T-cell (primary cell): ENCODE measurements around the gene TRAF7. TPM values are rescaled to one million over a fixed set of nuclear protein-coding genes. Genes with fewer than 3 reads are reported as not detected.

Experiments
- ATAC-seq, 4 experiments: fragments of 200-7000 bp in 3 of 4; fragments of 150-1000 bp in 1 of 4; cut with Tn5 transposase; replicated peaks in 1 of 4; 1 replicate in 3 of 4; 2 replicates in 1 of 4; pipeline ENCODE4 v1.10.0; 2021; ENCODE audit warnings: moderate library complexity in 3 of 4, mild to moderate bottlenecking in 2 of 4, moderate number of reproducible peaks in 1 of 4
- CTCF ChIA-PET, 2 donors: fragments of 300-600 bp; sonication (Branson Sonifier 250); formaldehyde crosslinking; loops; one replicate each; lab custom pipeline; 2022; ENCODE audit warnings: antibody characterized with exemption in 2 of 2; lab: Charles Lee
- POLR2A ChIA-PET, 2 donors: fragments of 300-600 bp; sonication (Branson Sonifier 250); formaldehyde crosslinking; loops; one replicate each; lab custom pipeline; 2022; ENCODE audit warnings: antibody characterized with exemption in 2 of 2; lab: Charles Lee
- DNase-seq, 35 experiments: peaks; one replicate each; pipeline versions ENCODE4 v3.0.0 to v3.0.0-alpha.2; 2013 to 2023
- H3K27ac ChIP-seq: one replicate; pipeline ENCODE4 v1.5.1; 2013; ENCODE audit warnings: low read length
- H3K27me3 ChIP-seq, 2 experiments: replicated peaks in 1 of 2; 1 replicate in 1 of 2; 2 replicates in 1 of 2; pipeline versions ENCODE4 v1.6.1 to v1.7.0; 2013; ENCODE audit warnings: low read length in 1 of 2, mixed read lengths in 1 of 2; ENCODE audit not compliant: control insufficient read depth in 2 of 2, insufficient read depth in 2 of 2; ENCODE audit errors: extremely low read depth in 1 of 2
- H3K36me3 ChIP-seq, 2 donors: 1 replicate in 1 of 2; 2 replicates in 1 of 2; pipeline versions ENCODE4 v1.6.1 to v1.7.0; 2013; ENCODE audit warnings: low read length in 1 of 2; ENCODE audit not compliant: control insufficient read depth in 2 of 2, insufficient read depth in 1 of 2; ENCODE audit errors: extremely low read depth in 1 of 2
- H3K4me1 ChIP-seq, 2 experiments: 1 replicate in 1 of 2; 2 replicates in 1 of 2; pipeline versions ENCODE4 v1.6.1 to v1.7.0; 2013; ENCODE audit warnings: low read length in 2 of 2, mixed read lengths in 1 of 2; ENCODE audit not compliant: insufficient read depth in 2 of 2, control insufficient read depth in 1 of 2; ENCODE audit errors: extremely low read depth in 1 of 2
- H3K4me3 ChIP-seq, 2 donors: 1 replicate in 1 of 2; 2 replicates in 1 of 2; pipeline versions ENCODE4 v1.5.1 to v1.7.0; 2013; ENCODE audit warnings: mild to moderate bottlenecking in 2 of 2, low read length in 1 of 2, moderate library complexity in 1 of 2; ENCODE audit not compliant: control insufficient read depth in 1 of 2; ENCODE audit errors: extremely low read depth in 1 of 2
- H3K9me3 ChIP-seq: 2 replicates; pipeline ENCODE4 v1.7.0; 2013
- H3K27ac Mint-ChIP-seq, 2 donors: one replicate each; pipeline ENCODE4 v1.8.0; 2020 to 2021; ENCODE audit warnings: mild to moderate bottlenecking in 2 of 2, mixed read lengths in 2 of 2
- H3K27me3 Mint-ChIP-seq, 2 donors: one replicate each; pipeline ENCODE4 v1.8.0; 2021 to 2022; ENCODE audit warnings: mixed read lengths in 2 of 2
- H3K36me3 Mint-ChIP-seq: one replicate; pipeline ENCODE4 v1.8.0; 2021; ENCODE audit warnings: mixed read lengths
- H3K4me1 Mint-ChIP-seq, 3 donors: one replicate each; pipeline ENCODE4 v1.8.0; 2020 to 2022; ENCODE audit warnings: mixed read lengths in 3 of 3, mild to moderate bottlenecking in 1 of 3
- H3K4me3 Mint-ChIP-seq, 3 donors: one replicate each; pipeline ENCODE4 v1.8.0; 2020 to 2022; ENCODE audit warnings: mild to moderate bottlenecking in 3 of 3, mixed read lengths in 3 of 3, moderate library complexity in 3 of 3
- H3K9me3 Mint-ChIP-seq, 3 donors: one replicate each; pipeline ENCODE4 v1.8.0; 2020 to 2022; ENCODE audit warnings: mixed read lengths in 3 of 3
- WGBS: methylation state at CpG from one replicate; pipeline ENCODE4 v1.1.5; 2013; ENCODE audit warnings: missing lambda C conversion rate; ENCODE audit not compliant: insufficient coverage; 5-methylcytosine and 5-hydroxymethylcytosine counted together
- total RNA-seq, 35 experiments: library from RNA in 6 of 35; stranded (reverse) in 6 of 35; fragments of 120-200 nt in 1 of 35; gene quantifications; one replicate each; pipeline versions ENCODE4 v1.2.1 to v1.2.4 and lab custom pipeline; 2013 to 2026

TRAF7 gene
- total RNA-seq, 5 donors from 2014 or later (not counting 1 experiment from before 2014, with no cell fraction given) = 25.6 to 54.3 (median 43.9) TPM

DNA sequence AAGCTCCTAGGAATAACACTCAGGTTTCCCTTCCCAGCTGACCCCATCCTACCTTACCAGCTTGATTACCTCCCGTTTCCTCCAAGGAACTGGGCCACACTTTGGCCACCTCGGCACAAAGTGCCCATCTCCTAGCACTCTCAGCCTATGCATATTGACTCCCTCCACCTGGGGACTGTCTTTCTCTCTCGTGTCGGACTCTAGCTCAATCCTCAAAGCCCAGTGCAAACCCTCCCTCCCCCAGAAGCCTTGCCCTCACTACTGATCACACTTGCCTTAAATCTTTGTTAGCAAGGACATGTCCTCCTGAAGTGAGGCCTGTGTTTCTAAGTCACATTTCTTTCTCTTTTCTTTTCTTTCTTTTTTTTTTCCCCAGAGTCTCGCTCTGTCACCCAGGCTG lies 9.7 kb upstream of the TRAF7 start:
- Histone ChIP-seq H3K4me1 (peaks cover 2 to 30% of the 10 kb centered on the region in 2 experiments), H3K4me3 (no peak overlapping the region), H3K9me3 (no peaks in the 10 kb centered on the region), H3K27me3 (peaks cover 0 to 27% of the 10 kb centered on the region in 2 experiments), H3K27ac (no peak overlapping the region), H3K36me3 (no peaks in the 10 kb centered on the region)
- no peak for DNase-seq
- no peaks in the 10 kb centered on the region for H3K27me3 Mint-ChIP-seq
- H3K4me1 Mint-ChIP-seq = peaks cover under 1 to 9% (median 7%) of the 10 kb centered on the region in 3 donors
- 93% methylated on average over 5 of the region's 5 CpGs for WGBS
- no peak overlapping the region for H3K27ac Mint-ChIP-seq
- H3K9me3 Mint-ChIP-seq = no peaks in the 10 kb centered on the region
- ChIA-PET CTCF (interaction anchor here (0.7 to 1.8 kb wide), 2 partner anchors 9 to 168 kb away, joined by 4 to 5 read pairs; partner anchors contain the start of gene TRAF7 (in 1 of the 2)), POLR2A (no interaction called here)
- no peaks in the 10 kb centered on the region for H3K36me3 Mint-ChIP-seq
- H3K4me3 Mint-ChIP-seq = no peak overlapping the region
- ATAC-seq = no peak

DNA sequence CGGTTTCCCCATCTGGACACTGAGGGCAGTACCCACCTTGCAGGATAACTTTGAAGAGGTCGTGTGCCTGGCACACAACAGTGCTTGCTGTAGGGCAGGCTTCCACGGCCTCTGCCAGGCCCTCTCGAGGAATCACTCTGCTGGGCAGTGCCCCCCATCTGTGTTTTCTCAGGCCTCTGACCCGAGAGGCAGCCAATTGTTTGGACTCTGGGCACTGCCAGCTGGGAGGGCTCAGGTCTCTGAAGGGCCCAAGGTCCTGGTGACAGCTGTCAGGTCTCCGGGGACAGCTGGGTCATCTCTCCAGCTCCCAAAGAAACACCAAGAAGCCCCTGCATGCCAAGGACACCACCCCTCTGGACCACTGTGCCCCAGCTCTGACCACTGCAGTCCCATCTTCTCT lies 8.2 kb upstream of the TRAF7 start:
- no peak for DNase-seq
- no peaks in the 10 kb centered on the region for H3K9me3 Mint-ChIP-seq
- Histone ChIP-seq H3K36me3 (peaks cover 3 to 10% of the 10 kb centered on the region in 2 donors), H3K4me3 (no peak overlapping the region), H3K27ac (no peak overlapping the region), H3K4me1 (peaks cover 4 to 45% of the 10 kb centered on the region in 2 experiments), H3K9me3 (no peaks in the 10 kb centered on the region), H3K27me3 (peaks cover 0 to 35% of the 10 kb centered on the region in 2 experiments)
- peaks cover 7 to 19% (median 18%) of the 10 kb centered on the region in 3 donors for H3K4me1 Mint-ChIP-seq
- ATAC-seq = no peak
- ChIA-PET CTCF (no interaction called here), POLR2A (no interaction called here)
- H3K27me3 Mint-ChIP-seq = no peaks in the 10 kb centered on the region
- WGBS = 92% methylated on average over 5 of the region's 6 CpGs
- peak overlapping the region in 1 of 3 donors; percentile 55 for H3K4me3 Mint-ChIP-seq
- H3K36me3 Mint-ChIP-seq = peaks cover 4% of the 10 kb centered on the region
- H3K27ac Mint-ChIP-seq = no peak overlapping the region

GRCh38 chr16:2147981-2148671 lies 7.5 kb upstream of the TRAF7 start, which contains the start of gene RAB26:
Gene RAB26 (plus strand): TSS chr16:2148625. CDS start chr16:2148784, 159 bp downstream.
- Mint-ChIP-seq H3K9me3 (no peaks in the 10 kb centered on the region), H3K4me1 (peaks cover 7 to 25% (median 22%) of the 10 kb centered on the region in 3 donors), H3K27ac (no peak within 1 kb of the TSS), H3K4me3 (peak within 1 kb of the TSS; percentile 6 to 67 (median 28)), H3K36me3 (peaks cover 4% of the 10 kb centered on the region), H3K27me3 (no peaks in the 10 kb centered on the region)
- peak in 28 of 35 experiments; percentile 12 to 77 (median 44) for DNase-seq
- H3K36me3 ChIP-seq = peaks cover 3 to 10% of the 10 kb centered on the region in 2 donors
- no peaks in the 10 kb centered on the region for H3K9me3 ChIP-seq
- peak; percentile 82 to 87 (median 84) for ATAC-seq
- CTCF ChIA-PET = no interaction called here
- POLR2A ChIA-PET = no interaction called here
- 11% methylated on average over 38 of the region's 55 CpGs for WGBS
- H3K27ac ChIP-seq = no peak within 1 kb of the TSS
- peaks cover 10 to 53% of the 10 kb centered on the region in 2 experiments for H3K4me1 ChIP-seq
- peaks cover 0 to 39% of the 10 kb centered on the region in 2 experiments for H3K27me3 ChIP-seq
- H3K4me3 ChIP-seq = peak within 1 kb of the TSS; percentile 47 to 62

DNA sequence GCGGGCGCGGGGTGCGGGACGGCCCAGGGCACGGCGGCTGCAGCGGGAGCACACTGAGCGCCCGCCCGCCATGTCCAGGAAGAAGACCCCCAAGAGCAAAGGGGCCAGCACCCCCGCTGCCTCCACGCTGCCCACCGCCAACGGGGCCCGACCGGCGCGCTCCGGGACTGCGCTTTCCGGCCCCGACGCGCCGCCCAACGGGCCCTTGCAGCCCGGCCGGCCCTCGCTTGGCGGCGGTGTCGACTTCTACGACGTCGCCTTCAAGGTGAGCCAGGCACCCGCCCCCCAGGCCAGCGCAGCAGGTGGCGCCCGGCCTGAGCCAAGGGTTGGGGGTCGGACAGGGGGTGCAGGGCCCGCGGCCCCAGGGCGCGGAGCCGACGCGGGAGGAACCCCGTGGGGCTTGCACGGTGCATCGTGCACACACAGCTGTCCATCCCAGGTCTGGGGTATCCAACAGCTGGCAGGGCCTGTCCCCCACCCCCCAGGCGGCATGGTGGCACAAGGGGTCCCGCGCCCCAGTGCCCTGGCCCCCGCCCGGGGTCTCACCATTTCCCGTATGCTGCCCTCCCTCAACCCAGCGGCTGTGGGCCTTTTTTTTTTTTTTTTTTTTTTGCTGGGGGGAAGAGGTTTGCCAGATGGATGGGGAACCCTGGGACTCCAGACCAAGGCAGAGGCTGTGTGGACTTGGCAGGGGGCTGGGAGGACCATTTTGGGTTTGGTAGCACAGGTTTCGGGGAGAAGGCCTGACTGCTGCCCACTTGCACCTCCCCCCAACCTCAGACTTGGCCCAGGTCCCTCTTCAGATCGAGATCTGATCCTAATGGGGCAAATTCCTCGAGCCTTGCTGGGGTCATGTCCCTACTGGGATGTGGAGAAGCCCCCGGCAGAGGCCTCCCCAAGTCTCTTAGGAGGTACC lies 6.6 kb upstream of the TRAF7 start:
- POLR2A ChIA-PET = no interaction called here
- H3K27me3 Mint-ChIP-seq = no peaks in the 10 kb centered on the region
- H3K4me1 ChIP-seq = peaks cover 13 to 61% of the 10 kb centered on the region in 2 experiments
- H3K4me1 Mint-ChIP-seq = peaks cover 15 to 33% (median 31%) of the 10 kb centered on the region in 3 donors
- peak overlapping the region; percentile 6 to 67 (median 28) for H3K4me3 Mint-ChIP-seq
- H3K27ac ChIP-seq = no peak overlapping the region
- CTCF ChIA-PET = interaction anchor here in 1 of 2 donors (0.9 kb wide), 1 partner anchor 9 kb away, joined by 5 read pairs; no protein-coding TSS in a partner anchor
- H3K9me3 Mint-ChIP-seq = no peaks in the 10 kb centered on the region
- peak in 2 of 35 experiments; percentile 18 to 41 for DNase-seq
- H3K36me3 Mint-ChIP-seq = peaks cover 7% of the 10 kb centered on the region
- H3K27ac Mint-ChIP-seq = no peak overlapping the region
- peaks cover 3 to 10% of the 10 kb centered on the region in 2 donors for H3K36me3 ChIP-seq
- peak in 3 of 4 experiments; percentile 18 to 43 (median 32) for ATAC-seq
- peaks cover 0 to 40% of the 10 kb centered on the region in 2 experiments for H3K27me3 ChIP-seq
- no peaks in the 10 kb centered on the region for H3K9me3 ChIP-seq
- WGBS = under 1% methylated on average over 52 of the region's 62 CpGs
- peak overlapping the region in 1 of 2 donors; percentile 49 for H3K4me3 ChIP-seq

DNA sequence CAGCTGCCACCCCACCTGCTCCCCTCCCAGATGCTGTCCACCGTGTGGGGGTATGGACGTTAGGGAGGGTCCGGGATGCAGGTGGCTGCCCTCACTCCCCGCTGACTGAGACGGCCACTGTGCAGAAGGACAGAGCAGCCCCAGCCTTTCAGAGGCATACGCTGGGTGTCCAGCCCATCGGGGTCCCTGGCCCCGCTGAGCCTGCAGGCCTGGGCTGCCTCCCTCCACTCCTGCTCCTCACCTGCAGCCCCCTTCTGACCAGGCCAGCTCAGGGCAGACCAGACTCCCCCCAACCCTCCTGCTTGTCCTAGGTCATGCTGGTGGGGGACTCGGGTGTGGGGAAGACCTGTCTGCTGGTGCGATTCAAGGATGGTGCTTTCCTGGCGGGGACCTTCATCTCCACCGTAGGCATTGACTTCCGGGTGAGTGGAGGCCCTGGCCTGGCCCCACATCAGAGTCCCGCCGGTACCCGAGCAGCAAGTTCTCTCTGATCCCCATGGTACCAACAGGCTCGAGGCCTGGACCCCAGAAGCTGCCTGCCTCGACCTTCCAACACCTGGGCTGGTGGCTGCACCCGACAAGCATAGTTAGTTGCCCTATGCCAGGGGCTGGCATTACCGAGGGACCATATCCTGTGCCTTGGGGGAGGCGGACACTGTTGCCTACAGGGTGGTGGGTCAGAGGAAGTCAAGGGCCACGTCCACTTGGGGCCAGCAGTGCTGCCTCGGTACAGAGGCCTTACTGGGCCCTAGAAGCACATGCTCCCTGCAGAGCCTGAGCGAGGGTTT lies 5.8 kb upstream of the TRAF7 start:
- ATAC-seq (no peak), DNase-seq (no peak)
- H3K4me1 ChIP-seq = peaks cover 16 to 70% of the 10 kb centered on the region in 2 experiments
- WGBS = 59% methylated on average over 19 of the region's 24 CpGs
- no peak overlapping the region for H3K27ac Mint-ChIP-seq
- ChIA-PET CTCF (interaction anchor here in 1 of 2 donors (0.9 kb wide), 1 partner anchor 10 kb away, joined by 5 read pairs; no protein-coding TSS in a partner anchor), POLR2A (no interaction called here)
- no peak overlapping the region for H3K27ac ChIP-seq
- H3K36me3 ChIP-seq = peaks cover 3 to 10% of the 10 kb centered on the region in 2 donors
- no peak overlapping the region for H3K4me3 ChIP-seq
- no peaks in the 10 kb centered on the region for H3K27me3 Mint-ChIP-seq
- H3K27me3 ChIP-seq = peaks cover 0 to 40% of the 10 kb centered on the region in 2 experiments
- no peaks in the 10 kb centered on the region for H3K9me3 Mint-ChIP-seq
- H3K36me3 Mint-ChIP-seq = peaks cover 7% of the 10 kb centered on the region
- H3K4me3 Mint-ChIP-seq = peak overlapping the region in 1 of 3 donors; percentile 67
- no peaks in the 10 kb centered on the region for H3K9me3 ChIP-seq
- peaks cover 20 to 42% (median 39%) of the 10 kb centered on the region in 3 donors for H3K4me1 Mint-ChIP-seq
